Stimulated activated CD8-positive, alpha-beta memory T cell treated with anti-CD3 and anti-CD28 coated beads, Interleukin-15, amount 100 ng/mL, for 1 hour (primary cell): ENCODE results near the gene UQCRH.
A peak's percentile ranks its signal among the peaks of the same experiment; 100 is the strongest.
"Not testable (repeated sequence)": the region's sequence is repeated elsewhere in the genome, so short reads cannot be mapped to it uniquely, and the experiment has no call there.

Experiments
- DNase-seq: peaks from one replicate; pipeline ENCODE4 v3.0.0-alpha.2; 2020; ENCODE audit warnings: low read depth

The UQCRH gene

GRCh38 chr1:46300673-46301405 is 2.7 kb upstream of the UQCRH start:
- DNase-seq = no peak

GRCh38 chr1:46301406-46301807 is 2.1 kb upstream of the UQCRH start:
- DNase-seq = no peak

GRCh38 chr1:46301808-46302640 is 1.5 kb upstream of the UQCRH start:
- DNase-seq = peak; percentile 16

GRCh38 chr1:46302641-46303037 is 859 bp upstream of the UQCRH start:
- DNase-seq = no peak

- DNase-seq = no peak
Measured at GRCh38 chr1:46303872-46304326, 401 bp downstream of the UQCRH start.

GRCh38 chr1:46306159-46306530 is 2.6 kb downstream of the UQCRH start:
- no peak for DNase-seq

- DNase-seq = no peak
Measured at GRCh38 chr1:46309401-46310159, 6.1 kb downstream of the UQCRH start.

GRCh38 chr1:46310321-46310720 is 6.8 kb downstream of the UQCRH start:
- no peak for DNase-seq

GRCh38 chr1:46315669-46316403 is 12.3 kb downstream of the UQCRH start:
- no peak for DNase-seq

- no peak for DNase-seq
Measured at GRCh38 chr1:46317323-46317722, 13.8 kb downstream of the UQCRH start.

- DNase-seq = not testable (repeated sequence)
Measured at GRCh38 chr1:46319301-46319700, 15.8 kb downstream of the UQCRH start.

- DNase-seq = not testable (repeated sequence)
Measured at GRCh38 chr1:46319960-46320914, 16.7 kb downstream of the UQCRH start.

- not testable (repeated sequence) for DNase-seq
Measured at GRCh38 chr1:46322191-46322590, 18.7 kb downstream of the UQCRH start.

GRCh38 chr1:46325285-46326076 is 22.0 kb downstream of the UQCRH start:
- DNase-seq = not testable (repeated sequence)

- DNase-seq = not testable (repeated sequence)
Measured at GRCh38 chr1:46328182-46328581, 24.7 kb downstream of the UQCRH start.

- DNase-seq = not testable (repeated sequence)
Measured at GRCh38 chr1:46329807-46330206, 26.3 kb downstream of the UQCRH start.

- DNase-seq = not testable (repeated sequence)
Measured at GRCh38 chr1:46330381-46330780, 26.9 kb downstream of the UQCRH start.

- DNase-seq = not testable (repeated sequence)
Measured at GRCh38 chr1:46331786-46332540, 28.5 kb downstream of the UQCRH start.
